ENCODE results near the gene STIMATE.

Gene STIMATE

GRCh38 chr3:52790337-52790736 is 107.0 kb downstream of the STIMATE start:
- DNase-seq (ENCODE audit: low spot score) = no peak

- no peak for DNase-seq (ENCODE audit: low spot score)
Observed at GRCh38 chr3:52789746-52790040, 107.7 kb downstream of the STIMATE start.

GRCh38 chr3:52788890-52789745 is 108.2 kb downstream of the STIMATE start:
- no peak for DNase-seq (ENCODE audit: low spot score)

- DNase-seq (ENCODE audit: low spot score) = no peak
Observed at GRCh38 chr3:52787672-52788625, 109.4 kb downstream of the STIMATE start.

- no peak for DNase-seq (ENCODE audit: low spot score)
Observed at GRCh38 chr3:52787246-52787645, 110.1 kb downstream of the STIMATE start.

All from germinal center (tissue), 1 donor.